ENCODE results near the gene SCD5.

The SCD5 gene

GRCh38 chr4:82726596-82726995 lies 72.0 kb downstream of the SCD5 start:
- no peak for DNase-seq (ENCODE audit: low read depth in 2 of 2)

GRCh38 chr4:82721819-82722423 lies 76.7 kb downstream of the SCD5 start:
- no peak for DNase-seq (ENCODE audit: low read depth in 2 of 2)

- DNase-seq (ENCODE audit: low read depth in 2 of 2): no peak
Measured at GRCh38 chr4:82718162-82718940, 80.2 kb downstream of the SCD5 start.

- no peak for DNase-seq (ENCODE audit: low read depth in 2 of 2)
Measured at GRCh38 chr4:82715731-82716617, 82.6 kb downstream of the SCD5 start.

DNA sequence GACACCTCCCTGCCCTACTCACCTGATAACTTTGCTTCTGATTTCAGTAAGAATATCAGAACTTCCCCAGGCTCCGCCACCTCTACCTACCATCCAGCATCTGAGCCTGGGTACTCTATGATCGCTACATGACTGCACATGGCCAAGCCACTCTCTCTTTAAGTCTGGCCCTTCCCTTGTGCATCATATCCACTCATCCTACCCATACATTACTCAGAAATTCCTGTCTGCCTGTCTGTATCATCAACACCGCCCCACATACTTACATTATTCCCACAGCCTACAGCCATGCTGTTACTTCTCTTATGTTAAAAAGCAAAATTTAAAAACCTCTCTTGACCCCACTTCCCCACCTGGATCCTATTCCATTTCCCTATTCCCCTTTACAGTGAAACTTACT lies 84.7 kb downstream of the SCD5 start:
- no peak for DNase-seq (ENCODE audit: low read depth in 2 of 2)

DNA sequence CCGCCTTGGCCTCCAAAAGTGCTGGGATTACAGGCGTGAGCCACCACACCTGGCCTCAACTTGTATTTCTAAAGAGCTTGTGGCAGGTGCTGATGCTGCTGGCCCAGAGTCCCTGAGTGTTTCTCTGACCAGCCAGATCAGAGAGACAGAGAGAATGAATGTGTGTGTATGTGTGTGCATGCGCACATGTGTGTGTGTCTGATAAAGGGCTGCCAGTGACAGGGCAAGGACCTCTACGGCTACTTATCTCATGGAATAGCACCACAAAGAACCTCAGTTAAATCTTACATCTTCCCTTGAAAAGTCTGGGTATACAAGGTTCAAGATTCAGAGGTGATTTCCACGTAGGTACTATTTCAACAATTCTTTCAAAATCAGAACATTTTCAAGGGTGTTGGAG lies 86.0 kb downstream of the SCD5 start:
- no peak for DNase-seq (ENCODE audit: low read depth in 2 of 2)

DNA sequence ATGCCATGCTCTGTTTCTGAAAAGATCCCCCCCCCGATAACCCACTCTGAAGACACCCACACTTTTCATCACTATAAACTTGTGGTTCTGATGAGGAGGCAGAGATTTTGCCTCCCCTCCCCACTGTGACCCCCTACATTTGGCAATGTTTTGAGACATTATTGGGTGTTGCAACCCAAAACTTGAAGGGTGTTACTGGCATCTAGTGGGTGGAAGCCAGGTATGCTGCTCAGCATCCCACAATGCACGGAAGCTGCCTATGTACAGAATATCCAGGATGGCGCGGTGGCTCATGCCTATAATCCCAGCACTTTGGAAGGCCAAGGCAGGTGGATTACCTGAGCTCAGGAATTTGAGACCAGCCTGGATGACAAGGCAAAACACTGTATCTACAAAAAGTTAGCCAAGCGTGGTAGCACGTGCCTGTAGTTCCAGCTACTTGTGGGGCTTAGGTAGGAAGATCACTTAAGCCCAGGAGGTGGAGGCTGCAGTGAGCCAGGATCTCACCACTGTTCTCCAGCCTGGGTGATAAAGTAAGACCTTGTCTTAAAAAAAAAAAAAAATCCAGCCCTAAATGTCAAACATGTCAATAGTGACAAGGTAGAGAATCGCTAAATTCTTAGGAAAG lies 87.3 kb downstream of the SCD5 start:
- no peak for DNase-seq (ENCODE audit: low read depth in 2 of 2)

DNA sequence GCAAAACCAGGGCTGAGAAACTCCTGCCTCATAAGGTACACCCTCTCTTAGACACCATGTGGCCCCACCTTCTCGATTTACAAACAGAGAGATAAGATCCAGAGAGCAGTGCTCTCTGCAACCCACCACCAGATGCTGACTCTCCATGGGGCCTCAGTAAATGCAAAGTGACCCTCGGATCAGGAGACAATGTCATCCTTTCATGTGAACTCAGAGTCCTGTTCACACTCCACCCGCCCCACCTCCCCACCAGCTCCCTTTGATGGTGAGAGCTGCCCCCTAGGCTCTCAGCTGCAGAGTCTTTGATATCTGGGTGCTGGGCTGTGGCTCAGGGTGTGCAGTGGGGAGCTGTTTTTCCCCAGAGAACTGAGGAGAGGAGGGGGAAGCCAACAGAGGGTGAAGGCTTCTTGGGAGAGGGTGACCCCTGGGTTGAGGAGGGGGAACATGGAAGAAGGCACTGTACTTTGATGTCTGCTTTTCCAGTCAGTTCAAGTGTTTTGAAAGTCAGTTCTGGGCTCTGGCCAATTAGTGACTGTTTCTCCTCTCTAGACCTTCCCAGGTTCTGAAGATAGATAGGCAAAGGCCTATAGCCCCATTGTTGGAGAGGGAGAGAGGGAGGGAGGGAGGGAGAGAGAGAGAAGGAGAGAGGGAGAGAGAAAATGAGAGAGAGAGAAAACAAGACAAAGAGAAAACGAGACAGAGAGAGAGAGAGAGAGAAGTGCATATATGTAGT lies 88.2 kb downstream of the SCD5 start:
- DNase-seq (ENCODE audit: low read depth in 2 of 2): no peak

DNA sequence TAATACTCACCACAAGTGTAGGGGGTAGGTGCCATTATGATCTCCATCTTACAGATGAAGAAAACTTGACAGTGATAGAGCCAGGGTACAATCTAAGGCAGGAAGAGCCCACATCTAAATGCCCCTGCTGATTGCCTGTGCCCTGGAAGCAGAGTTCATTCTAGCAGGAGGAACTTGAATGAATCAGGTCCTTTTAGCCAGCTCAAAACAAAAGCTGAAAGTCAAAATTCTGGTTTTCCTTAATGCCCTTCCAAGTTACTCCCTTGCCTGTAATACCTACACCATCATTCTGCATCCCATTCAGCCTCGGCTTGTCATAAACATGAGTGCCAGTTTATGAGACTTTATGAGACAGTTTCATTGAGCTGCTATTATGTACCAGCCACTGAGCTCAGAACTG lies 89.6 kb downstream of the SCD5 start:
- no peak for DNase-seq (ENCODE audit: low read depth in 2 of 2)

GRCh38 chr4:82706349-82707000 lies 92.1 kb downstream of the SCD5 start:
- DNase-seq (ENCODE audit: low read depth in 2 of 2): no peak

- DNase-seq (ENCODE audit: low read depth in 2 of 2): no peak
Measured at GRCh38 chr4:82705928-82706300, 92.7 kb downstream of the SCD5 start.

DNA sequence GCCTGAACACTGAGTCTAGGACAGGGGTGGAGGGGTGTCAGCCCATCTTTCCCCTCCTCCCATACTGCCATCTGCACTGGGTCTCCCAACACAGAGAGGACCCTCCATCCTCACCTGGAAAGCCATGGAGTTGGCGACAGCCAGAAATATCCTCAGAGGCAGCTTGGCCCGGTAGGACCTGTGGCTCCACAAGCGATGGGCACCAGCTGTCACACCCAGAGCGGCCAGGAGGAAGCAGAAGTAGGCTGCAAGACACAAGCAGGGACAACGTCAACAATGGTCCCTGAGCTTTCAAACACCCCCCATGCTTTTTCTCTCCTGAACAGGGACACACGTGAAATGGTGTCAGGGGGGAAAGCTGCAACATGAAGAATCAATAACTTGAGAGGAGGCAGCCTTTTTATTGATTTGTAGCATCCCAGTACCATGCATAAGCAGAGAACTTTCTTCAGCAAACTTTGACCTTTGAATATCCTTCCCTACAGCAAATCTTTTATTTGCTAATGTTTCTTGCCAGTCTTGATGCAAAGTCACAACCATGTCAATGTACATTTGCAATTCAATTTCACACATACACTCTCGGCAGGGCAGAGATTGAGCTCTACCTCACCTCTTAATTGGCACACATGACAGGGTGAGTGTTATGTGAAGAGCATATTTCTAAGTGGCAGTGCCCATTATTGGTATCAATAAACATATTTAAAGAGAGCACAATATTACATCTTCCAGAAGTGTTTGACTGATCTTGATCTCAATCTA lies 93.2 kb downstream of the SCD5 start:
- no peak for DNase-seq (ENCODE audit: low read depth in 2 of 2)

DNA sequence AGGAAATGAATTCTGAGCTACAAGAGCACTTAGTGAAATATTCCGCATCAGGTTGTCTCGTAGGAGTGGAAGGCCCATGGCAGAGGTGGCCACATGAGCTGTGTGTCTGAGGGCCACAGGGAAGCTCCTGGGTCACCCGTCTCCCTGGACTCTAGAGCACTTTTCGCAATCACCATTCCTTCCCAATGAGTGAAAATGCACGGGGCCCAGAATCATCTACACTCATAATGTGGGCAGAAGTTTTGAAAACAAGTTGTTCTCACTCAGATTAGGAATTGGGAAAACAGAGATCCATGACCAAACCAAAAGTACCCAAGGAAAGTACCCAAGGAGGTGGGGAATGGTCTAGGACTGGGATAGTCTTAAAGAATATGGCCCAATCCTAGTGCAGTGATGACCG lies 94.4 kb downstream of the SCD5 start:
- no peak for DNase-seq (ENCODE audit: low read depth in 2 of 2)

DNA sequence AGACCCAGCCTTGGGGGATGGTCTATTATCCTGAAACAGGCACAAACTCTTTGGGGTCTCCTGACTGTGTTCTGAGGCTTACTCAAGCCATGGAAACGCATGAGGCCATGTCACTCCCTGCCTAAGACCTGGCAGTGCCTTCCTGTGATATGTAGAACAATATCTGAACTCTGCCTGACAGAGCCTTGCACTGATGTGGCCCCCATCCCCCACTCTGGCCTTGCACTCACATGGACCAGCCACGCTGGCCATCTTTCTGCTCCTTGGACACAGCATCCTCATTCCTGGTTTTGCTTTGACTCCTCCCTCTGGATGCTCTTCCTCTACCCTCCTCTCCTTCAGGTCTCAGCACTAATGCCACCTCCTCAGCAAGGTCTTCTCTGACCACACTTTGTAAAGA lies 100.2 kb downstream of the SCD5 start:
- no peak for DNase-seq (ENCODE audit: low read depth in 2 of 2)

GRCh38 chr4:82697561-82697960 lies 101.0 kb downstream of the SCD5 start:
- DNase-seq (ENCODE audit: low read depth in 2 of 2): no peak

DNA sequence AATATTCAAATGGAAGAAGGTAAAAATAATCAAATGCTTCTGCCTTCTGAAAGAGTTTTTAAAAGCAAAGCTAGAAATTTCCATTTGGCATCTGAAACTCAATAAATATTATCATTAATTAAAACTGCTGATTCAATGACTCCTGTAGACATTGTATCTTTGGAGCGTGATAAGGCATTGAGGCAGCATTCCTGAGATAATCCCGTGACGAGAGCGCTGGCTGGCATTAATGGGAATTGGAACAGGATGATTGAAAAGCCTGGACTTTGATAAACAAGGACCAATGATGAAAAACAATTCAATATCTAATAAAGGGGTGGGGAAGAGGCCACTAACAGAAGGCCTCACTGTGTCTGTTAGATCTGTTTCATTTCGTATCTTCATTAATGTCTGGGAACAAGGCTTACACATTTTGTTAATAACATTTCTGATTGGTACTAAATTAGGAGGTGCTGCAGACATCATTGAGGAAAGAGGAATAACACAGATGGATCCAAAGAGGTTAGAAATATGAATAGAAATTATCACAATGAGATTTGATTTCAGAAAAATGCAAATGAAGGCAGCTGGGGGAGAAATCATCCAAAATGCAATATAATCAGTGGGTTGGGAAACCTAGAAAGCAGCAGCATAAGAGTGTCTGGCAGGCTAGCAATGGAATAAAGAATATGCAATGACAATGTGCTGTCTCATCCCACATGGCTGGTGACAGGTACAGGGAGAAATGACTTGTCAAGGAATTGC lies 102.3 kb downstream of the SCD5 start:
- DNase-seq (ENCODE audit: low read depth in 2 of 2): no peak

DNA sequence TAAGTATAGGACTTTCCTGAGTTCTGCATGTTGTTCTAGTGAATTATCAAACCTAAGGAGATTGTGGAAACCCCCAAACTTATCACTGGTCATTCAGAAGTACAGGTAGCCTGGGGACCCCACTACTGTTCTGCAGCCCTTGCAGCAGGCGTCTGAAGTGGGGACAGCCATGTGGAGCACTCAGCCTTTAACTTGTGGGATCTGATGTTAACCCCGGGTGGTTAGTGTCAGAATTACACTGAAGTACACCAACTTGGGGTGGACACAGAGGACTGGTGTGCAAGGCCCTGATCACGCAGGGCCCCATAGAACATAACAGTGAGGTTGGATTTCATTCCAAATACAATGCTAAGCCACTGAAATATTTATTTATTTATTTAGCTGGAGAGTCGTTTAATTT lies 103.7 kb downstream of the SCD5 start:
- DNase-seq (ENCODE audit: low read depth in 2 of 2): no peak

DNA sequence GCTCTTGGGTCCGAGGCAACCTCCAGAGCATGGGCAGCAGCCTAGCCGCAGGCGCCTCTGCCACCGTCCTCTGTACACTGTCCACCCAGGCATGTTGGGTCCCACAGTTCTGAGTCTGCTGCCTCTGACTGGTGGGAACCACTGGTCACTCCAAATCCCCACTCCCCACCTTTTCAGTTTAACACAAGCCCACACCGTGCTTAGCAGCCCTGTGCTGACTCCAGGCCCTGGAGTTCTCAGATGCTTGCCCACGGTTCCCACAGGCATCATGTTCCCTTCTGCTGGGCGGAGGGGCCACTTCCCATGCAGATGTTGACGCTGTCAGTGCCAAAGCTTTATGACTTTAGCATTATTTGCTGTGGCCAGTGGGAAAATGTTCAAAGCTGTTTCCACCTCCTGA lies 104.5 kb downstream of the SCD5 start:
- DNase-seq (ENCODE audit: low read depth in 2 of 2): no peak

- no peak for DNase-seq (ENCODE audit: low read depth in 2 of 2)
Measured at GRCh38 chr4:82692101-82692780, 106.4 kb downstream of the SCD5 start.
